ENCODE data around the gene WEE2.
A peak's percentile ranks its signal among the peaks of the same experiment; 100 is the strongest.
"Not testable (repeated sequence)": the region's sequence is repeated elsewhere in the genome, so short reads cannot be mapped to it uniquely, and the experiment has no call there.

Gene WEE2

DNA sequence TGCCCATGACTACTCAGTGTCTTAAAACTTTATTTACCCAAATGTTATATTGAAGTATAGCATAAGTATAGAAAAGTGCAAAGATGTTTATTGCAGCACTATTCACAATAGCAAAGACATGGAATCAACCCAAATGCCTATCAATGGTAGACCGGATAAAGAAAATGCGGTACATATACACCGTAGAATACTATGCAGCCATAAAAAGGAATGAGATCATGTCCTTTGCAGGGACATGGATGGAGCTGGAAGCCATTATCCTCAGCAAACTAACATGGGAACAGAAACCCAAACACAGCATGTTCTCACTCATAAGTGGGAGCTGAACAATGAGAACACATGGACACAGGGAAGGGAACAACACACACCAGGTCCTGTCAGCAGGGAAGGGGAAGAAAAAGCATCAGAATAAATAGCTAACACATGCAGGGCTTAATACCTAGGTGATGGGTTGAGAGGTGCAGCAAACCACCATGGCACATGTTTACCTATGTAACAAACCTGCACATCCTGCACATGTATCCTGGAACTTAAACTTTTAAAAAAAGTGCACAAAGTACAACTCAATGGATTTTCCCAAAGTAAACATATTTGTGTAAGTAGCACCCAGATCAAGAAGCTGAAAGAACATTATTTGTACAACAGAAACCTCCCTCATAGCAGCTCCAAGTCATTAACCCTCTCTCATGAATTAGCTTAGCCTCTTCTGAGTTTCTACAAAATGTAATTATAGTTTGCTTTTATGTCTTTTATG, 18.9 kb upstream of the WEE2 start:
- H3K4me3 ChIP-seq (ENCODE audit: low read depth, low read length); DNase-seq (ENCODE audit: low read depth): not testable (repeated sequence)

DNA sequence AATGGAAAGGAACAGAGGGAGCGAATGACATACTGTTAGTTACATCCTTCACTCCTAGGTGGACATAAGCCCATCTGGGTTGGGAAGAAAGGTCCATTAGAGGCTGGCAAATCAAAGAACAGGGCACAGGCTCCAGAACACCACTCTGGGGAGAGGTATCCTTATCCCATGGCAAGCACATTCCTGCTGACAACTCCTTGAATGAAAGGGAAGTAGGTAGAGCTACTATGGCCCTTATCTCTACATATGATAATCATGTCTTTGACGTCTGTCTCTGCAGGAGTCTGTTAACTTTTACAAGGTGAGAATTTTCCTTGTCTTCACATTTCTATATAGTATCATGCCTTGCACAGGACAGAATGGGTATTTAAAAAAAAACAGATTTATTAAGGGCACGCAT, 16.6 kb upstream of the WEE2 start:
- no peak for DNase-seq (ENCODE audit: low read depth)
- H3K4me3 ChIP-seq (ENCODE audit: low read depth, low read length) = no peak overlapping the region

DNA sequence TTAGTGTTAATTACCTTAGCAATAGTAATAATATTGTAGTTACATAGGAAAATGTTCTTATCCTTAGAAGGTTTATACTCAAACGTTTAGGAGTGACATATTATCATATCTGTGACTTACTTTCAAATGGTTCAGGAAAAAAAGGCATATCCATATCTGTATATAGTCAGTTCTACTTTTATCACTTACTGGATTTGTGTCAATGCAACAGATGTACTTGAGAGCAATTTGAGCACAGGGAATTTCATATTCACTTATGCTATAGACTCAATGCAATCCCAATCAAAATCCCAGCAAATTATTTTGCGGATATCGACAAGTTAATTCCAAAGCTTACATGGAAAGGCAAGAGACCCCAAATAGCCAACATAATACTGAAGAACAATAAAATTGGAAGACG, 16.2 kb upstream of the WEE2 start:
- H3K4me3 ChIP-seq (ENCODE audit: low read depth, low read length) = no peak overlapping the region
- no peak for DNase-seq (ENCODE audit: low read depth)

DNA sequence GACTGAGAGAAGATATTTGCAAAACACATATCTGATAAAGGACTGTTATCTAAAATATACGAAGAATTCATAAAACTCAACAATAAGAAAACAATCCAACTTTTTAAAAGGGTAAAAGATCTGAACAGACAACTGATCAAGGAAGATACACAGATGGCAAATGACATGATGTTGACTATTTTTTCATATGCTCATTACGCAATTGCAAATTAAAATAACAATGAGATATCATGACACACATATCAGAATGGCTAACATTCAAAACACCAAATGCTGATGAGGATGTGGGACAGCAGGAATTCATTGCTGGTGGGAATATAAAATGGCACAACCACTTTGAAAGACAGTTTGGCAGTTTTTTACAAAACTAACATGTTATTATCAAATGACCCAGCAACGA, 15.1 kb upstream of the WEE2 start:
- DNase-seq (ENCODE audit: low read depth) = no peak
- no peak overlapping the region for H3K4me3 ChIP-seq (ENCODE audit: low read depth, low read length)

DNA sequence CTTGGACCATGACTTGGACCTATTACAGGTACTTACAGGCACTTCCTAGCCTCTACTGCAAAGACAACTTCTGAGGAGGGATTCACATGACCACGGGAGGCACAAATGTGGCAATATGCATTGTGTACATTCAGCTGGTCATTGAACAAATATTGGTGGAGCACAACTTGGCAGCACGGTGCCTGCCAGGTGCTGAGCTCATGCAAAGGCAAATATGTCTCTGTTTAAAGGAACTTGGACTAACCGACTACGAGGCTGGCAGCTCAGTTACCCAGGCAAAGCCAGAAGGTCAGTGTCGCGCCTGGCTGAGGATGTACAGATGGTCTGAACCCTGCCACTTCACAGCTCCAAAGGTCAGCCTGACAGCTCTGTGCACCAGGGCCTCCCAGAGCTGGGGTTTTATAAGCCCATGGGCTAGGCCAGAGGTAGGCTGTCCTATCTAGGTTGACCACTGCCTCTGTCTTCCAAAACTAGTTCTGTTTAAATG, 12.3 kb upstream of the WEE2 start:
- no peak for DNase-seq (ENCODE audit: low read depth)
- H3K4me3 ChIP-seq (ENCODE audit: low read depth, low read length) = no peak overlapping the region

DNA sequence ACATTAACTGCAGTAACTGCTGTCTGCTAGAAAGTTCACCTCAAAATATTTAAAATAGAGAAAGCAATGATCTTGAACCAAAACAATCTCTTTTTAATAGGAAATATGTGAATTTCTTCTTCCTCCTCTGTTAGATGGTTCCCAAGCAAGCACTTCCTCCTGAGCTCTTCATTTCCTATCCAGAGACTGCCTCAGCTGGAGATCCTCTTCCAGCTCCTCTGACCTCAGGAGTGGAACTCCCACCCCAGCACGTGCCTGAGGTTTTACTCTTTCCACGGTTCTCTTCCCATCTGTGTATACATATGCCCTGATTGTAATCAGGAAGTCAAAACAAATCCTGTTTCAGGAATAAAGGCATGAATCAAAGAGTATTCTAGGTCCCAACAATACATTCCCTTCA, 11.8 kb upstream of the WEE2 start:
- no peak overlapping the region for H3K4me3 ChIP-seq (ENCODE audit: low read depth, low read length)
- DNase-seq (ENCODE audit: low read depth) = no peak

DNA sequence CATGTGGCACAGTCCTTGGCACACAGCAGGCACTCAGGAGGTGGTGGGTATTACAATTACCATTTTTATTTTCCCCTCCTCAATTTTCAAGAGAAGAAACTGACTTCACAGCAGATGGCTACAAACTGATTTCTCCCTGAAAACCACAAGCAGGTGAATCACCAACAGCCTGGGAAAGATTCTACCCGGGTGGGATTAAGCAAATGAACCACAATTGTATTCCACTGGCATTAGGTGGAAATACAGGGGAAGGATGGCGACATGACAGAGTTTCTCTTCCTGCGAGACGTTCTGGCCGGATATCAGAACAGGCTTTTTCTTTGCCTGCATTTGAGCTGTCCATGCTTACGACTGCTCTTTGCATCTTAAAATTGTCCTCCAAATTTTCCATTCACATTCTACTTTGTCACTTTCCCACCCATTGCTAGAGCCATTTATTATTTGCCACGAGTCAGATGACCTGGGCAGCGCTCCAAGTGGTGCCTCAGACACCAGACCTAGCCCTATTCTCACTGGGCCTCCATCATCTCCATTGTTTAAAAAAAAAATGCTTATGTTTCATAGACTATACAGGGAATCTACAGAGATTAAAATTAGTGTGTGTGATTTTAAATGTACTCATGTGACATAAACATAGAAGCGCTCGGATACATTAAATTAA, 10.8 kb upstream of the WEE2 start:
- no peak overlapping the region for H3K4me3 ChIP-seq (ENCODE audit: low read depth, low read length)
- DNase-seq (ENCODE audit: low read depth) = peak; percentile 24

DNA sequence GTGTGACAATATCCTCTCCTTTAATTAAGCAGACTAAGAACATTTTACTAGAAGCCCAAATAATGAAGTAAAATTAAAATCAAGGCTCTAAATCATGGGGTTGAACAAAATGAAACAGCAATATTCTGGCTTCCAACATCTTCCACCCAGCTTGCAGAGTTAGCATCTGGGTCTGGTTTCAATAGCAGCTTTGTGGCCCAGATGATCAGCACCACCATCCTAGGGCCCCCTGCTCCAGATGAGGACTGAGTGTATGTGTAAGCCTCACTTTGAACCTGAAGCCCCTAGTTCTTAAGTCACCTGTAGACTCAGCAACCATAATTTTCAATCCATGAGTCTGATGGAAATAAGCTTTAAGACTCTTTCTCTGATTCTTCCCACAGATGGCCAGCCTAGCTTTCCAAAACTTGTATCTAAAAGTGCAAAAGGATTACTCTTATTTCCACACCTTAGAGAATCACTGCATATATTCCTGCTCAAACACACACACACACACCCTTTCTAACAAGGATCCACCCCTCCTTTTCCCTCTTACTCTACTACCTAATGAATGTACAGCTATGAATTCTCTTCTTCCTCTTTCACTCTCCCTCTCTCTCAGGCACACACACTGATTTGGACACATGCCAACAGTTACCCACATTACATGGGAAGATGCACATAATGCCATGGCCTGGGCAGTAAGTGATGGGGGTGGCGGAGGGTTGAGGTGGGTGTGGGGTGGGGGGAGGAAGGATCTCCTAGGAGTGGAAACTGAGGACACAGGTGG, 9.7 kb upstream of the WEE2 start:
- no peak for DNase-seq (ENCODE audit: low read depth)
- H3K4me3 ChIP-seq (ENCODE audit: low read depth, low read length) = no peak overlapping the region

DNA sequence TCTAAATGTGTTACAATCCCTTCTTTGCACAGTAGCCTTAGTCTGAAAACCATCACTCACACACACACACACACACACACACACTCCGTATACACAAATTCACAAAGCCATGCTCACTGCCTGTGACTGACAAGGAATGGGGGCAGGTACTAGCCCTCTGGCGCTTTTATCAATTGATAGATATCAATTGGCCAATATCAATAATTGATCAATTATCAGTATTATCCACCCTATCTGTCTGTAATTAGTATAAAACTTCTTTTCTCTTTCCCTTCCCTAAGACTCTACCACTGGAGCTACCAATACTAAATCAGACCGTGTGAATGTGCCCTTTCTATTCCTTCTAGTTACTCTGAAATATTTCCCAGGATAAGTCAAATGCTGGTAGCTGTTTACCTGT, 8.3 kb upstream of the WEE2 start:
- no peak for DNase-seq (ENCODE audit: low read depth)
- no peak overlapping the region for H3K4me3 ChIP-seq (ENCODE audit: low read depth, low read length)

DNA sequence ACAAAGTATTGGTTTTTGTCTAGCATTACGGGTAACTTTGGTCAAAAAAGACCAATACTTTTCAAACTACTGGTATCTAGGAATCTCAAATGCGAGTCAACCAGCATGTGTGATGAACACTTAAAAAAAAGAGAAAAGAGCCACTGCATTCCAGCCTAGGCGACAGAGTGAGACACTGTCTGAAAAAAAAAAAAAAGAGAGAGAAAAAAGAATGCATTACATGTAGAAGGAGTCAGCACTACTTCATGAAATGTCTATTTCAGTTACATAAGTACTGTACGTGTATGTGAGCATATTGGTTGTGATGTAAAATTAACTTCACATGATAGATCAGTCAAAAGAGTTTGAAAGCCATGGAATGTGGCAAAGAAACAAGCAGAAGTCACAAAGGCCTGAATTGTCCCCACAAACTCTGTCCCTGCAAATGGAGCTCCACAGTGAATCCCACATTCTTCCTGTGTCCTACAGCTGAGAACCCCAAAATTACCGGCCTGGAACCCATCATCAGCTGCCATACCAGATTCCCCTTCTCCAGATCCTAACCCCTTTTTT, 7.8 kb upstream of the WEE2 start:
- no peak for DNase-seq (ENCODE audit: low read depth)
- no peak overlapping the region for H3K4me3 ChIP-seq (ENCODE audit: low read depth, low read length)

DNA sequence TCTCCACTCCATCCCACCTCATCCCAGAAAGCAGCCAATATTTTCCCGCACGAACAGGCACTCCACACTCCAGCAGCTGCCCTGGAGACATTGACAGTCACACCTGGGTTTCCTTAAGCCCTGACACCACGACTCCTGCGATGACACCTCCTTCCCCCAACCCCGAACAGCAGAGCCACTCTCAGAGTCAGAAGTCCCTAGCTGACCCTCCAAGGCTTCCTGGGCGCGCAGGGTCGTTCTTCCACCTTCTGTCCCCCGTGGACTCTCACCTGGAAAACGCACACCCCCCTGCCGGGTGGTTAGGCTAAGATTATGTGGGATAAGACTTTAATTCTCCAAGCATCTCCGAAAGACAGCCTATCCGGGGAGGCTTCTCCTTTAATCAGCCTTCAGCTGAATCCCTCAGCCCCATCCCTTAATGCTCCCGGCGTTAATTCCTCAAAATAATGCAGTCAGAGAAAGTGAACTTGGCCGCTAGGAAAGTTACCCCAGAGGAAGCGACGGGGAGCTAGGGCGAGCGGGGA, 7.2 kb upstream of the WEE2 start:
- DNase-seq (ENCODE audit: low read depth) = no peak
- H3K4me3 ChIP-seq (ENCODE audit: low read depth, low read length) = peak overlapping the region; percentile 64

DNA sequence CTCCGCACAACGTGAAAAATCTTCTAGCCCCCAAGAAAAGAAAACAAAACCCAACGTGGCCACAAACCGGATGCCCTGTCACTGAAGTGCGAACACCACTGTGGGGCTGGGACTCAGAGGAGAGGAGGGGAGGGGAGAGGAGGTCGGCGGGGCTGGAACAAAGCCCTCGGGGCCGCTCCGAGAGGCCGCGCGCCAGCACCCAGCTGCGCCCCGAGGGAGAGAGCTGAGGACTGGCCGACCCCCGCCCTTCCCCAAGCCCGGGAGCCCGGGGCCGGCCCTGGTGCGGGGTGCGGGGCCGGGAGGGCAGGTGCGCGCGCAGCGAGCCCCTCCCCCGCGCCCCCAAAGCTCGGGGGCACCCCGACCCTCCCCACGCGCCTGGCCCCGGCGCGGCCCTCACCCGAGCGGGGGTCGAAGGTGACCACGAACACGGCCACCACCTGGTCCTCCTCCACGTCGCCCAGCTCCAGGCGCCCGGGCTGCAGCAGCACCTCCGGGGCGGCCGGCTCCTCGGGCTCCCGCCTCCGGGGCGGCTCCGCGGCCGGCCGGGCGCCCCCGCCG, 6.6 kb upstream of the WEE2 start:
- DNase-seq (ENCODE audit: low read depth) = no peak
- peak overlapping the region; percentile 64 for H3K4me3 ChIP-seq (ENCODE audit: low read depth, low read length)

DNA sequence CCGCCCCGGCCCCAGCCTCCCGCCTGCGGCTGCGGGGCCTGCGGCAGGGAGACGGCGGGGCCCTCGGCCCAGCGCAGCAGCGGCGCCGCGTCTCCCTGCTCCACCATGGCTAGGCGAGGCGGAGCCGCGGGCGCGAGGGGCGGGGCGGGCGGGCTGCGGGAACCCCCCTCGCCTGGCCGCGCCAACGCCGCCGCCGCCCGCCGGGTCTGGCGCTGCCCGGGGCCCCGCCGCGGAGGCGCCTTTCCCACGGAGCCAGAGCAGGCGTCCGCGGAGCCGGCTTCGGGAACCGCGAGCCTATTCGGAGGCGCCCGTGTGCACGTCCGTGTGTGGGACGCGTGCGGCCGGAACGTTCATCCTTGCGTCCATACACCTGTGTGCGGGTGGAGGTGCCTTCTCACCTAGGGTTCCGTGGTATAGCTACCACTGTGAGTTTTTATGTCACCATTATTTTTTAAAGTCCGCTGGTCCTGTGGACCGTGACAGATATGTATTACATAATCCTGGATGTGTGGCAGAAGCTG, 6.0 kb upstream of the WEE2 start, which contains the start of gene DENND11:
TSS of gene DENND11 (minus strand) at position 120 of the 521 bp plus-strand sequence. CDS start at position 107, 13 bp downstream.
- peak; percentile 5 for DNase-seq (ENCODE audit: low read depth)
- peak within 1 kb of the TSS; percentile 64 for H3K4me3 ChIP-seq (ENCODE audit: low read depth, low read length)

DNA sequence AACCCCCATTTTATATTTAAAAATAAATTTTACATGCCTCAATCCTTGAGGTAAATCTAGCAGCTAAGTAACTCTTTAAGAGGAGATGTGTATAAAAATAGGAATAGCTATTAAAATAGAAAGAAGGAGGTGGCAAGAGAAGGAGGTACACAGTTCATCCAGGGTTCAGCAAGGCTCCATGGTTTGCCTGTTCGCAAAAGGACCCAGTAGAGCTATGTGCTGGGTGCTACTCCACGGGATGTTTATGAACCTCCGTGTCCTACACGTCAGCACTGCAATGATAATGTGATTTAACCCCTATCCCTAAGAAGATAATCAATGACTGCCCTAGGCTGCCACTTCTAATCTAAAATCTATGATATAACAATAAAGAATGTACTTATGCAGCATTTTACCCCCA, 5.3 kb upstream of the WEE2 start:
- DNase-seq (ENCODE audit: low read depth) = no peak
- no peak overlapping the region for H3K4me3 ChIP-seq (ENCODE audit: low read depth, low read length)

DNA sequence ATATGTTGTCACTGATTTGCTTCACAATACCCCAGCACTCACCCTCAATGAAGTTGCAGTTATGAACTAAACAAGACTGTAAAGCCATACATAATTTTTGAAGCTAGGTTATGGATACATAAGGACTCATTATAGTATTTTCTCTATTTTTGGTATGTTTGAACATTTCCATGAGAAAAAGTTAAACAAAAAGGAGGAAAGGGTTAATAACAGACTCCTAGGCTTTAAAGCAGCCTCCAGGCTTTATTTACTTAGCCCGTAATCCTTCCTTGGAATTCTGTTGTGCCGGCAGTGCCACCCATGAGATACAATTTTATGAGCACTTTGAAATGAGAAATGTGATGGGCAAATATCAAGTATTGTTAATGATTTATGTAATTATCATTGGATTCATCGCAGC, 4.0 kb upstream of the WEE2 start:
- DNase-seq (ENCODE audit: low read depth) = no peak
- no peak overlapping the region for H3K4me3 ChIP-seq (ENCODE audit: low read depth, low read length)

DNA sequence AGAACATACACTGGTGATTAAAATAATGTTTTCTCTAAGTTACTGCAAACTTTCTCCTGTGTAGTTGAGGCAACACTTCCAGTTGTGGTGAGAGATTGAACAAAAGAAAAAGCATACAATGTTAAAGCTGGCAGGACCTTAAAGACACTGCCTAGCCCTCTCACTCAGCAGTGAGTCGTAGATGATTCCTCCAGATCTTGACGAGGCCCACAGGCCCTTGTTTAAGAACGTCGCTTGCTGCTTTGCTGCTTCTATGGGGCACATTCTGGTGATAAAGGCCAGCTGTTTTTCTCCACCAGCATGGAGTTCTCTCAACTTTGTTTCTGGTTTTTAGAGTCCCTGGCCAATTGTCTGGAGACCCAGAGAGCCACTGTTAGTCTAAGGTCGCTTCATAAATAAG, 3.4 kb upstream of the WEE2 start:
- no peak overlapping the region for H3K4me3 ChIP-seq (ENCODE audit: low read depth, low read length)
- DNase-seq (ENCODE audit: low read depth) = no peak

DNA sequence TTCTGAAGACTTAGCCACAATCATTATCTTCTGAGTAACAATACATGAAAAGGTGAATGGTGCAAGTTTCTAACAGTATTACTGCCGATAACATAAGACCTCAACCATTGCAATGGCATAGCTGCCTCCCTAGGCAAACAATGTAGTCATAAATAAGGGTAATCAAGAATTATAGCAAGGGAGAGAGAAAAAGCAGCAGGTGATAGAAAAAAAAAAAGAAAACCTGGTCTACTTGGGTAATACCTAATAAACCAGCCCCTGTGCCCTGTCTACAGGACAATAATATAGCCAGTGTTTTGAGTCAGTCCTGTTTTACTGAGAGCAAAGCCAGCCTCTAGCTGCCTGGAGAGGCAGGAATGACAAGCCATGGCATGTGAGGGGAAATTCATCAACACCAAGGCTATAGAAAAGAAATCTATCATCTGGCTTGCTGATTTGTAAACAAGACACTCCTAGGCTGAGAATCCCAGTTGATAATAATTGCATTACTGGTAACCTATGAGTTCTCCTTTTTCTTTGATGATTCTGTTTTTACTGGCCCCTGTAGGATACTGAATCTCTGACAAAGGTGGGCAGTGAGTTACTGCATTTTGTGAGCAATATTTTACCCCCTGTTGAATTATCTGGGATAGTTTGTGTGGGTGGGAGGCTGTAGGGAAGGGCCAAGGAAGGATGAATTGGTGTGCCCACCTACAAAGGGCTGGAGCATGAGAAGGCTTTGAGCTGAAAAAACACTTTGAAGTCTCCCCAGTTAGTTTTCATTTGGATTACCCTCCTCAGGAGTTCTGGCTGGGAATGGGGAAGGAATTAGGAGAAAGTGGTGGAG, 1.7 kb upstream of the WEE2 start:
- H3K4me3 ChIP-seq (ENCODE audit: low read depth, low read length) = no peak overlapping the region
- DNase-seq (ENCODE audit: low read depth) = no peak

DNA sequence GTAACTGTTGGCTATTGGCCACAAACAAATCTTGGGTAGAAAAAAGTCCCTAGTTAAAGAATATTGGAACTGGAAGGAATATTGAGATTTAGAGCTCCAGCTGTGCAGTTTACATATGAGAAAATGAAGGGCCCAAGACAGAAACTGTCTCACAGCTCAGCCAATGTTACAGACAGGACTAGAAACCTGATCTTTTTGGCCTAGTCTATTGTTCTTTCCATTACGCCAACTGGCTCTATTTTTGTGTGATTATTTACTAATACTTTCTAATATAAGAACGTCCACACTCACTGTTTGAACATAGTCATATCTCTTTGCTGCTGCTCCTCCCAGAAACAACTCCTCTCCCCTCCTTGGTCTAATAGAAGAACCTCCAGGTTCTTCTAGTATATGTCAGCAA, 1.2 kb downstream of the WEE2 start:
- no peak for DNase-seq (ENCODE audit: low read depth)
- no peak overlapping the region for H3K4me3 ChIP-seq (ENCODE audit: low read depth, low read length)

All from skeletal muscle cell (primary cell).